ENCODE measurements around the gene TBC1D13. TPM values are rescaled to one million over a fixed set of nuclear protein-coding genes. Genes with fewer than 3 reads are reported as not detected.
"Not testable (repeated sequence)": the region's sequence is repeated elsewhere in the genome, so short reads cannot be mapped to it uniquely, and the experiment has no call there.

TBC1D13 gene
- total RNA-seq, 2 donors from 2014 or later = 21.9 to 24.4 TPM

DNA sequence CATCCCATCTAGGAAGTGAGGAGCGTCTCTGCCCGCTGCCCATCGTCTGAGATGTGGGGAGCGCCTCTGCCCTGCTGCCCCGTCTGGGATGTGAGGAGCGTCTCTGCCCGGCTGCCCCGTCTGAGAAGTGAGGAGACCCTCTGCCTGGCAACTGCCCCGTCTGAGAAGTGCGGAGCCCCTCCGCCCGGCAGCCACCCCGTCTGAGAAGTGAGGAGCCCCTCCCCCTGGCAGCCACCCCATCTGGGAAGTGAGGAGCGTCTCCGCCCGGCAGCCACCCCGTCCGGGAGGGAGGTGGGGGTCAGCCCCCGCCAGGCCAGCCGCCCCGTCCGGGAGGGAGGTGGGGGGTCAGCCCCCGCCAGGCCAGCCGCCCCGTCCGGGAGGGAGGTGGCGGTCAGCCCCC, 7.0 kb upstream of the TBC1D13 start:
- DNase-seq; ATAC-seq; intact Hi-C loops (cut with DNase I, micrococcal nuclease): not testable (repeated sequence)

DNA sequence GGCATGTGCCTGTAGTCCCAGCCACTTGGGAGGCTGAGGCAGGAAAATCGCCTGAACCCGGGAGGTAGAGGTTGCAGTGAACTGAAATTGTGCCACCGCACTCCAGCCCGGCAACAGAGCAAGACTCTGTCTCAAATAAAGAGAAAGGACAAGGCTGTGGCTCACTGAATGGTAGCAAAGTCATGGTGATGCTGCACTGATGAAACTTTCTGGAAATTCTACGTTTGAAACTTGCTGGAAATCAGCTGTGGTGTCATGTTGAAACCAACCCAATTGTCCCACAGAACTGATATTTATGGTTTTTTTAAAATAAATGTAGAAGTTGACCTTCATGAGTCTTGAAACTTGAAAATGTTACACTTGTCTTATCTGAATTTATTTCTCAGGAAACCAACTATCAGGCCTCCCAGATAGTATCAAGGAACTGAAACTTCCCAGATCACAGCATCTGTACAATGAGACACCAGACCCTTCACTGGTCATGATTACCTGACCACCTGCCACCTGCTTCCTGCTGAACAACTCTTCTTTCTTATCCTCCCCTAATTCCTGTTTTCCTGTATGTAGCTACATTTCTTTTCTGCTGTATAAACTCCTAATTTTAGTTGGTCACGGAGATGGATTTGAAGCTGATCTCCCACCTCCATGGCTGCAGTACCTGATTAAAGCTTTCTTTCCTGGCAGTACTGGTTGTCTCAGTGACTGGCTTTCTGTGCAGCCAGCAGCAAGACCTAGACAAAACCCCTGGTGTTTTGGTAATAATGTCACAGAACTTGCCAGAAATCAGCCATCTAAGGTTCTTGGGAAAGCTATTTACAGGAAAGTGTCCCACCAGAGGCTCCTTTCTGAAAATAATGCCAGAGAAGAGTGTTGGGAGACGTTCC, 5.6 kb upstream of the TBC1D13 start:
- ATAC-seq (no peak), DNase-seq (no peak)
- intact Hi-C loops (cut with DNase I, micrococcal nuclease) = no loop called here

DNA sequence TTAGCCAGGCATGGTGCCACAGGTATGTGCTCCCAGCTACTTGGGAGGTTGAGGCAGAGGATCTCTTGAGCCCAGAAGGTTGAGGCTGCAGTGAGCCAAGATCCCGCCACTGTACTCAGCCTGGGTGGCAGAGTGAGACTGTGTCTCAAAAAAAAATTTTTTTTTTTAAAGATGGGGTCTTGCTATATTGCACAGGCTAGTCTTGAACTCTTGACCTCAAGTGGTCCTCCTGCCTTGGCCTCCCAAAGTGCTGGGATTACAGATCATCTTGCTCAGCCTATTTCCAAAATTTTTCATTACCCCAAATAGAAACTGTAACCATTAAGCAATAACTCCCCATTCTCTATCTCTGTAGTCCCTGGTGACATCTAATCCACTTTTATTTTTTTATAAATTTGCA, 4.4 kb upstream of the TBC1D13 start:
- no peak for ATAC-seq
- intact Hi-C loops (cut with DNase I, micrococcal nuclease) = no loop called here
- DNase-seq = no peak

DNA sequence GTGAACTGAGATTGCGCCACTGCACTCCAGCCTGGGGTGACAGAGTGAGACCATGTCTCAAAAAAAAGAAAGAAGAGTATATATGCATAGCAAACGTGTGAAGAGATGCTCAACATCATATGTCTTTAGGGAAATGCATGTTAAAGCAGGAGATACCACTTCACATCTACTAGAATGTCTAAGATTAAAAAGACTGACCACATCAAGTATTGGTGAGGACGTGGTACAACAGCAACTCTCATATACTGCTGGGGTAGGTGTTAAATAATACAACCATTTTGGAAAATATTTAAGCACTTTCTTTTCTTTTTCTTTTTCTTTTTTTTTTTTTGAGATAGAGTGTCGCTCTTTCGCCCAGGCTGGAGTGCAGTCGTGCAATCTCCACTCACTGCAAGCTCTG, 1.6 kb upstream of the TBC1D13 start:
- intact Hi-C loops (cut with DNase I, micrococcal nuclease) = no loop called here
- ATAC-seq = no peak
- DNase-seq = no peak

DNA sequence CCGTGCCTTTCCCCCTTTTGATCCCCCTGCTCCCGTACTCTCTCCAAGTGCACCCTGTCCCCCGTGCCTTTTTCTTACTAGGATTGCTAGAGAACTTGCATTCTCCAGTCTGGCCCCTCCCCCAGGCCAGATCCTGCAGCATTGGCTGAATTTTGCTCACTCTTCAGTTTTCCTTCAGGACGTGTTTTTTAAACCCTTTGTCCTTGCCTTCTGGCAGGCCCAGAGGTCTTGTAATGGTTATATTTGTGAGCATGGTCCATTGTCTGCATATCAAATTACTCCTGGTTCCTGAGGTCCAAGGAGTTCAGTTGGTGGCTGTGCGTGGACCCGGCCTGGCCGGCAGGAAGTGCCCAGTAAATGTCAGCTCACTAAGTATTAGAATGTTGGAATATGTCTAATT, 606 bp downstream of the TBC1D13 start:
- peak in 1 of 2 donors; percentile 45 for DNase-seq

DNA sequence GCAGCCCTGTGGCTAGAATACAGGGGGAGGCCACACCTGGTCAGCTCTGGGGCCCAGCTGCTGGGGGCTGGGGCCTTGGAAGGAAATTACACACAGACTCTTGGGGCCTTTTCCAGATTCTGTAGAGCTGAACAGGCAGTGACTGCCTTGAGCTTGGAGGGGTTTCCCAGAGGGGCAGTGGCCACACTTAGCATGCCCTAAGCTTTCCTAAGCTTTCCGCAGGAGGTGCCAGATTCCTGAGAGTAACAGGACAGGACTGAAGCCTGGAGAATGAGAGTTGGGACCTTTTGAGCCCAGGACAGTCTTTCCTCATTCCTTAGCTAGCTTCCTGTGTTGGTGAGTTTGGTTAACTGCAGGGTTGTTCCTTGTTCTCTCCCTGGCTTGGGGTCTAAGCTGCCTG, 1.4 kb downstream of the TBC1D13 start:
- no peak for ATAC-seq
- intact Hi-C loops (cut with DNase I, micrococcal nuclease) = no loop called here
- DNase-seq = no peak

More for the DNA sequence above, 606 bp downstream of the TBC1D13 start:
- intact Hi-C loops (cut with DNase I, micrococcal nuclease) = no loop called here
- peak; percentile 54 for ATAC-seq

DNA sequence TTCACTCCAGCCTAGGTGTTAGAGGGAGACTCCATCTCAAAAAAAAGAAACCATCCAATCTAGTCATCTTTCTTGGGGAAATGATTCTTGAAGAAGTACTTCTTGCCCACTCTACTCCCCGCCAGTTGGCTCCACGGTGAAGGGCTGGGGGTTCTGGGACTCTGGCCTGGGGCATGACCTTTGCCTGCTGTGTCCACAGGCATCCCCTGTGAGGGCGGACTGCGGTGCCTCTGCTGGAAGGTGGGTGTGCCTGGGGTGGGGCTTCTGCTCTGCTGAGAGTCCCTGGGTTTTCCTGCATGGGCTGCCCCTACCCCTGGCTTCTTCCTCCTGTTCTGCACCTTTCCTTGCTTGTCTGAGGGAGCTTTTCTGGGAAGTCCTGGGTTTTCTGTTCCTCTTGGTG, 3.5 kb downstream of the TBC1D13 start:
- ATAC-seq (no peak), DNase-seq (no peak)
- intact Hi-C loops (cut with DNase I, micrococcal nuclease) = no loop called here

DNA sequence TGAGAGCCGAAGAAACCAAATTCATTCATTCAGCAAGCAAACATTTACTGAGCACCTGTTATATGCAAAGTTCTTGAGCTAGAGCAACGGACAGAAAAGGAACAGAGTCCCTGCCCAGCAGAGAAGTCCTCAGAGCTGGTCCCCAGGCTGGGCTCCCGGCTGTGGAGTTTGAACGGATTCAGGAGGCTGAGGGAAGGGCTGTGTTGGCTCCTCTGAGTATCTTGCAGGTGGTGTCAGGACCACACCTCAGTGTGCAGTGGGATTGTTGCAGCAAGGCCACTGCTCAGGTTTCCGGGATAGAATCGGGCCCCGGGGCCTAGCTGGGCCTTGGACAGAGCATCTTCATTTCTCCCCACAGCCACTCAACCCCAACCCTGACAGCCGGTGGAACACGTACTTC, 5.1 kb downstream of the TBC1D13 start:
- DNase-seq (no peak), ATAC-seq (no peak)
- intact Hi-C loops (cut with DNase I, micrococcal nuclease) = no loop called here

DNA sequence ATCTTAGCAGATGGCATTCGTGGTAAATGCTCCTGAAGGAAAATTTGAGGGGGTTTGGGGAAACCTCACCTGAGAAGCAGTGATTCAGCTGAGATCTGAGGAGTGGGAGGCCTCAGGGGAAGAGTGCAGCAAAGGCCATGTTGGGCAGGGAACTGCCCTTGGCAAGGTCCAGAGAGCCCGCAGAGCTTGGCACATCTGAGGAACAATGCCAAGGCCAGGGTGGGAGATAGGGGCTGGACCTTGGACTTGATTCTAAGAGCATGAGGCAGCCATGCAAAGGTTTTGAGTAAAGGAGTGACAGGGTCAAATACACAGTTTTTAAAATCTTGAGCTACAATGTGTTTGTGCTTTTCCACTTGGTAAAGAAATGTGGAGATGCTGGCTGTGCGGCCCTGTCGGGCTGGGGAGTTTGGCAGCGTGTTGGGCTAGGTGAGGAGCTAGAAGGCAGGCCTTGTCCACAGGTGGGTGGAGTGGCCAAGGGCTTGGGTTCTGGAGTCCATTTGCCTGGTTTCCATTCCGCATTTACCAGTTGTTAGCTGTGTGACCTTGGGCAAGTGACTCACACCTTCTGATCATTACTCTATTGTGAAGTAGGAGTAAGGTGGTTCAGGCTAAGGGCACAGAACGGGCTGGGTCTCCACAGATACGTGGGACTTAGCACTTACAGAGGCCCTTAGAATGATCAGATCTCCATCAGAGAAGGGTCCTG, 6.1 kb downstream of the TBC1D13 start:
- intact Hi-C loops (cut with DNase I, micrococcal nuclease) = no loop called here
- no peak for ATAC-seq
- DNase-seq = no peak

DNA sequence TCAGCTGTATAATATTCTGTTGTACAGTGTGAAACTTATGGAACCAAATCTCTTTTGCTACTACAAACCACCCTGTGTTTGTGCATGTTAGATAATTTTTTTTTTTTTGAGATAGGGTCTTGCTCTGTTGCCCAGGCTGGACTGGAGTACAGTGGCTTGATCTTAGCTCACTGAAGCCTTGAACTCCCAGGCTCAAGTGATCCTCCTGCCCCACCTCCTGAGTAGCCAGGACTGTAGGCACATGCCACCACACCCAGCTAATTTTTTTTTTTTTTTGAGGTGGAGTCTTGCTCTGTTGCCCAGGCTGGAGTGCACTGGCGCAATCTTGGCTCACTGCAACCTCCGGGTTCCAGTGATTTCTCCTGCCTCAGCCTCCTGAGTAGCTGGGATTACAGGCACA, 7.9 kb downstream of the TBC1D13 start:
- DNase-seq; intact Hi-C loops (cut with DNase I, micrococcal nuclease): not testable (repeated sequence)
- peak; percentile 66 for ATAC-seq

DNA sequence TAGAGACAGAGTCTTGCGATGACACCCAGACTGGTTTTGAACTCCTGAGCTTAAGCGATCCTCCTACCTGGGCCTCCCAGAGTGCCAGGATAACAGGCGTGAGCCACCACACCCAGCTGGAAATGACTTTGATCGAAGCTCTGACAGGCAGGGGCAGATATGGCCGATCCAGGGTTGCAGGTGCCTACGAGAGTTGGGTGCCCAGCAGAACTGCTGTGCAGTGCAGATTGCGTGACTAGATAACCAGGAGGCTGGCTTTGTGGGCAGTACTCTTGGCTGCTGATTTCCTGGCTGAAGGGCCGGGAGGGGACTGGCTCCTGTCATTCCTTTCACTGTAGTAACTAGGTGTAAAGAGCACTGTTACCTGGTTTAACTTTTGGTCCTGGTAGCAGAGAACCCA, 11.8 kb downstream of the TBC1D13 start:
- no peak for ATAC-seq
- intact Hi-C loops (cut with DNase I, micrococcal nuclease) = no loop called here
- no peak for DNase-seq

DNA sequence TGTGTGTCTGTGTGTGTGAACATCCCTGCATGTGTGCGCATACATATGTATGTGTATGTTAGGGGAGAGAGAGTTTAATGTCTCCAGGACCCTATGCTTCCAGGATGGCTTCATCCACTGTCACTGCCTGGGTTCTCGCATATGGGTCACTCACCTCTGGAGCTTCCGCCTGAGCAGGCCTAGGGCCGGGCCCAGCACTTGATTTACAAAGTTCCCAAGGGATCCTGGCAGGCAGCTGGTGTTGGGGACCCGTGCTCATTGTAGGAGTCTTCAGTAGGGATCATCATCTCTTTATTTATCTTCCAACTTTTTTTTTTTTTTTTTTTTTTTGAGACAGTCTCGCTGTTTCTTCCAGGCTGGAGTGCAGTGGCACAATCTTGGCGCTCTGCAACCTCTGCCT, 13.0 kb downstream of the TBC1D13 start:
- intact Hi-C loops (cut with DNase I, micrococcal nuclease) = no loop called here
- ATAC-seq (no peak), DNase-seq (no peak)

DNA sequence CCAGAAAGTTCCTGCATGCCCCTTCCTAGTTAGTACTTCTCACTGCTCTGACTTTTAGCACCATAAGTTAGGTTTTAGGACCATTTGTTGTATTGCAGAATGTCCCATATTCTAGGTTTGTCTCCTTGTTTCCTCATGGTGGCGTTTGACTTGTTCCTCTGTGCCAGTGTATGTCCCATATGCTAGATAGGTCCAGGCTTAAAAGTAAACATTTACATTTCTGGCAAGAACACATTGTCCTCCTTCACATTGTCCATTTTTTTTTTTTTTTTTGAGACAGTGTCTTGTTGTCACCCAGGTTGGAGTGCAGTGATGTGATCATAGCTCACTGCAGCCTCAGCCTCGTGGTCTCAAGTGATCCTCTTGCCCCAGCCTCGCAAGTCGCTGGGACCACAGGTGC, 15.4 kb downstream of the TBC1D13 start:
- DNase-seq = no peak
- intact Hi-C loops (cut with DNase I, micrococcal nuclease) = no loop called here
- no peak for ATAC-seq

DNA sequence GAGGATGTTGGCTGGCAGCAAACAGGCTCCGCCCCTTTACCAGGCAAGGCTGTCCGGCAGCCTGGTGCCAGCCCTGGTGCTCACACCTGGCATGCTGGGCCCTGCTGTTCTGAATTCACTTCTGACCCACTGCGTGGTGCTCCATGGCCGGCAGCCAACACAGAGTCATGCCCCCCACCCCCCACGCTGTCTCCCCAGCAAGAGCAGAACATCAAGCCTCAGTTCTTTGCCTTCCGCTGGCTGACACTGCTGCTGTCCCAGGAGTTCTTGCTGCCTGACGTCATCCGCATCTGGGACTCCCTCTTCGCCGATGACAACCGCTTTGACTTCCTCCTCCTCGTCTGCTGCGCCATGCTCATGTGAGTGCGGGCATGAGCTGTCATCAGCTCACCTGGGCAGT, 18.6 kb downstream of the TBC1D13 start:
- DNase-seq (no peak), ATAC-seq (no peak)
- intact Hi-C loops (cut with DNase I, micrococcal nuclease) = no loop called here

DNA sequence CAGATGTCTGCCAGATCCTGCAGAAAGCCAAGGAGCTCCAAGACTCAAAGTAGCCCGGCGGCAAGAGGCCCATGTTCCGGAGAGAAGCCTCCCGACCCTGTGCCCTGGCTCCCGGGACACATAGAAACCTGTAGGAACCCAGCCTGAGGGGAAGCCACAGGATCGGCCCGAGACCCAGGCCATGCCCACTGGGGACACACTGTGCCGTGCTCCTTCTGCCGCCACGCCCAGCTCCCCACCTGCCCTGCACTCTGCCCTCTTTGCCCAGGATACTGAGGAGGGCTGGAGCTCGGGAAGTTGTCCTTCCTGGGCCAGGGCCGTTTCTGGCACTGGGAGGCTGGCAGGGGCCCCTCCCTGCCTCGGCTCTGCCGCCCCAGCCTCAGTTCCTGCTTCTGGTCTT, 20.8 kb downstream of the TBC1D13 start:
- intact Hi-C loops (cut with DNase I, micrococcal nuclease) = no loop called here
- DNase-seq (no peak), ATAC-seq (no peak)

DNA sequence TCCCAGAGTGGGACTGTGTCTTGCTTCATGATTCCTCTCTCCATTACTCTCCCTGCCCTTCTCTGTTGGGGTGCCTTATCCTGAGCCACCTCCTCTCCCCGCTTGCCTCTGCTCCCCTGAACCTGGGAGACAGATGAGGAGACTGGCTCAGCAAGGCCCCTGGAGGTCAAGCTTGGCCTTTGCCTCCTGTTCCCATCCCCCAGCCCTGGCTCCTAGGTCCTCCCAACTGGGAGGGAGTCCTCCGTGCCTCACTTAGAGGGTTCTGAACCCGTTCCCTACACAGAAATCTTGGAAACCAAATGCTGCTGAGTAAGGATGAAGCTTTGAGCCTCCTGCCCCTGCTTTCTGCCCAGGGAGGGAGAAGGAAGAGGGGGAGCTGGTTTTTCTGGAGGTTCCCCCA, 21.5 kb downstream of the TBC1D13 start:
- DNase-seq (no peak), ATAC-seq (no peak)
- intact Hi-C loops (cut with DNase I, micrococcal nuclease) = no loop called here

DNA sequence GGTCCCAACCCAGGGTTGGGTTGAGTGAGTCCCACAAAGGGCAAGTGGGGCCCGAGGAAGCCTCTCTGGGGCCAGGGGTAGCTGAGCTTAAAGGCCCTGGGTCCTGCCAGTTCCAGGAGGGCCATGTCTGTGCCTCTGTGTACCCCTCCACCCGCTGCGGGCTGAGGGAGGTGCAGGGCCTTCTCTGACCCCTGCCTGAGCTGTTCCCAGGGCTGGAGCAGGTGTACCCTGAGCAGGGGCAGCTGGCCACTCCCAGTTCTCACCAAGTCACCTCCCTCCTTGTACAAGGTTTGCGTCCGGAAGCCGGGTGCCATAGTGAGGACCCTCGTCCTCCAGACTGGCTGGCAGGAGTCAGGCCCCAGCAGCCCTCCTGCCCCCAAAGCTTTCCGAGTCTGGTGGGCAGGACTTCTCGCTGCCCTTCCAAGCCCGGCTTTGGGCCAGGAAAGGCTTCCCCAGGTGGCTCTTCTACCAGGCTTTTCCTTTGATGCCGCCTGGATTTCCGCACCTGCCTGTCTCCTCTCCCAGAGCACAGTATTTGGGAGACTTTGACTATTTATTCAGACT, 22.1 kb downstream of the TBC1D13 start:
- intact Hi-C loops (cut with DNase I, micrococcal nuclease) = no loop called here
- peak; percentile 21 for ATAC-seq
- DNase-seq = no peak

DNA sequence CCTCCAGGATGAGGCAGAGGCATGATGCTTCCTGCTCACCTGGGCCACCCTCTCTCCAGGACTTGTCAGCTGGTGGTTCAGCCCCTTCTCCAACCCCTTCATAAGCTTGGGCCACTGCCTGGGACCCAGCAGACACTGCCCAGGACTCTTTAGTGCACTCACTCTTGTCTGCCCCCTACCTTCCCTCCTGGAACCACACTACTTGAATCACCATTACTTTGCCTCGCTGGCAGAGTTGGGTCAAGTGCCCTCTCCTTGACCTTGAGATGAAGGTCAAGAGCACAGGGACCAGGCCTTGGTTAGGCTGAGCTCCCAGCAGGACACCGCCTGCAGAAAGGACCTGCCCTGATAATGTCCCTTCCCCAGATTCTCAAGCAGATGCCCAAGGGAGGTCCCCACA, 22.8 kb downstream of the TBC1D13 start:
- no peak for DNase-seq
- intact Hi-C loops (cut with DNase I, micrococcal nuclease) = no loop called here
- no peak for ATAC-seq

DNA sequence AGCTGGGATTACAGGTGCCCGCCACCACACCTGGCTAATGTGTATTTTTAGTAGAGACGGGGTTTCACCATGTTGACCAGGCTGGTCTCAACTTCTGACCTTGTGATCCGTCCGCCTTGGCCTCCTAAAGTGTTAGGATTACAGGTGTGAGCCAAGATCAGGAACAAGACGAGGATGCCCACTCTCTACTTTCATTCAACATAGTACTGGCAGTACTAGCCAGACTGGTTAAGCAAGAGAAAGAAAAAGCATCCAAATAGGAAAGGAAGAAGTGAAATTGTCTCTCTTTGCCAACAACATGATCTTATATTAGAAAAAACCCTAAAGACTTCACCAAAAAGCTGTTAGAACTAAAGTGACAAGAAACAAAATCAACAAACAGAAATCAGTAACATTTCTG, 23.8 kb downstream of the TBC1D13 start:
- ATAC-seq (no peak), DNase-seq (no peak)
- intact Hi-C loops (cut with DNase I, micrococcal nuclease) = no loop called here
